IMR-90 (cell line): Measurements from ENCODE around the gene TTC39B.

ENCODE experiments used
- CHD1 ChIP-seq: IDR thresholded peaks from 2 replicates; pipeline ENCODE4 v1.6.1; 2012; ENCODE audit warnings: low read depth, low read length, improper control_type of control experiment
- POLR2A ChIP-seq: IDR thresholded peaks from 2 replicates; pipeline ENCODE4 v1.6.1; 2012; ENCODE audit warnings: mild to moderate bottlenecking, low read depth, low read length
- RAD21 ChIP-seq: IDR thresholded peaks from 2 replicates; pipeline ENCODE4 v1.6.1; 2012; ENCODE audit warnings: low read length, improper control_type of control experiment
- TF ChIP-seq, protein P1 (sequence below): conservative IDR thresholded peaks from 2 replicates; pipeline ENCODE4 v1.5.1; 2012; ENCODE audit warnings: mild to moderate bottlenecking, low read depth, low read length, improper control_type of control experiment
- TF ChIP-seq, protein P2 (sequence below): fragments of 150-350 bp; IDR thresholded peaks from 2 replicates; pipeline ENCODE4 v1.6.1; 2017; ENCODE audit warnings: mild to moderate bottlenecking, antibody characterized with exemption, low read length, low read depth

DNA sequence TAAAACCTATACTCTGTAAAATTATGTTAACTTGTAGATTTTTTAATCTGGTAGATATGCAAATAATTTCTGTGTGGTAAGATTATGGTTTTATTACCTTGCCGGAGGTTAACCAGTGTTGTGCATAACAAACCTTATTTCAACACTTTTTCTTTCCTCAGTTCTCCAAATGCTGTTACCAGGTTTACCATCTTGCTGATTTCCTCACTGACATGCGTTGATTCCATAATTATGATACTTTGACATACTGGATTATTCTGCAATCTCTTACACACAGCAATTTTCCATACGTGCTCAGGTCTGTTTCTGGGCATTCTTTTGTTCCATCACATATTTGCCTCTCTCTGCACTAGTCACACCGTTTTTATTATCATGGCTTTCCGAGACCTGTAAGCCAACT, 77.6 kb downstream of the TTC39B start:
- TF ChIP-seq CHD1 (no peak), POLR2A (no peak), RAD21 (no peak)
- TF ChIP-seq, protein P1, sequence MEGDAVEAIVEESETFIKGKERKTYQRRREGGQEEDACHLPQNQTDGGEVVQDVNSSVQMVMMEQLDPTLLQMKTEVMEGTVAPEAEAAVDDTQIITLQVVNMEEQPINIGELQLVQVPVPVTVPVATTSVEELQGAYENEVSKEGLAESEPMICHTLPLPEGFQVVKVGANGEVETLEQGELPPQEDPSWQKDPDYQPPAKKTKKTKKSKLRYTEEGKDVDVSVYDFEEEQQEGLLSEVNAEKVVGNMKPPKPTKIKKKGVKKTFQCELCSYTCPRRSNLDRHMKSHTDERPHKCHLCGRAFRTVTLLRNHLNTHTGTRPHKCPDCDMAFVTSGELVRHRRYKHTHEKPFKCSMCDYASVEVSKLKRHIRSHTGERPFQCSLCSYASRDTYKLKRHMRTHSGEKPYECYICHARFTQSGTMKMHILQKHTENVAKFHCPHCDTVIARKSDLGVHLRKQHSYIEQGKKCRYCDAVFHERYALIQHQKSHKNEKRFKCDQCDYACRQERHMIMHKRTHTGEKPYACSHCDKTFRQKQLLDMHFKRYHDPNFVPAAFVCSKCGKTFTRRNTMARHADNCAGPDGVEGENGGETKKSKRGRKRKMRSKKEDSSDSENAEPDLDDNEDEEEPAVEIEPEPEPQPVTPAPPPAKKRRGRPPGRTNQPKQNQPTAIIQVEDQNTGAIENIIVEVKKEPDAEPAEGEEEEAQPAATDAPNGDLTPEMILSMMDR = no peak
- TF ChIP-seq, protein P2, sequence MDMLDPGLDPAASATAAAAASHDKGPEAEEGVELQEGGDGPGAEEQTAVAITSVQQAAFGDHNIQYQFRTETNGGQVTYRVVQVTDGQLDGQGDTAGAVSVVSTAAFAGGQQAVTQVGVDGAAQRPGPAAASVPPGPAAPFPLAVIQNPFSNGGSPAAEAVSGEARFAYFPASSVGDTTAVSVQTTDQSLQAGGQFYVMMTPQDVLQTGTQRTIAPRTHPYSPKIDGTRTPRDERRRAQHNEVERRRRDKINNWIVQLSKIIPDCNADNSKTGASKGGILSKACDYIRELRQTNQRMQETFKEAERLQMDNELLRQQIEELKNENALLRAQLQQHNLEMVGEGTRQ = no peak
